HG02938 (cell line): Measurements from ENCODE around the gene KCP.
A peak's percentile ranks its signal among the peaks of the same experiment; 100 is the strongest.
"Not testable (repeated sequence)": the region's sequence is repeated elsewhere in the genome, so short reads cannot be mapped to it uniquely, and the experiment has no call there.

Experiments used
- ATAC-seq: cut with Tn5 transposase; IDR thresholded peaks from one replicate; pipeline ENCODE4 v1.9.1; 2021; ENCODE audit warnings: mild to moderate bottlenecking, moderate library complexity; ENCODE audit not compliant: unreplicated experiment

KCP gene

DNA sequence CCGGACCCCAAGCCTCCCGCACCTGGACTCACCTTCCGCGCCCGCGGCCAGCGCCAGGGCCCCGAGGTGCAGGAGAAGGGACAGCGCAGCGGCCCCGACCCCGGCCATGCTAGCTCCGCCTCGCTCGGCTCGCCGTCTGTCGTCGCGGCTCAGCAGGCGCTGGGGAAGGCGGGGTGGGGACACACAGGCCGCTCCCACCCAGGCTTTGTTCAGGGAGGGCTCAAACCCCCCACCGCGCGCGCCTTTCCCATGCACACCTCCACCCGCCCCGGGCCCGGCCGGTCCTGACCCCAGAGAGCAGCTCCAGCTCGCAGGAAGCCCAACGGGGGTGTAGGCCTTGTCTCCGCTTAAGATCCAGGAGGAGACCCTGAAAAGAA lies at the start of gene KCP:
Gene KCP (minus strand): TSS at position 141 of the 377 bp plus-strand sequence. CDS start 33 bp downstream, at position 108.
- no peak for ATAC-seq

- no peak for ATAC-seq
Measured at GRCh38 chr7:128959296-128959695, 48.8 kb upstream of the KCP start.

- no peak for ATAC-seq
Measured at GRCh38 chr7:128955981-128956380, 45.5 kb upstream of the KCP start.

DNA sequence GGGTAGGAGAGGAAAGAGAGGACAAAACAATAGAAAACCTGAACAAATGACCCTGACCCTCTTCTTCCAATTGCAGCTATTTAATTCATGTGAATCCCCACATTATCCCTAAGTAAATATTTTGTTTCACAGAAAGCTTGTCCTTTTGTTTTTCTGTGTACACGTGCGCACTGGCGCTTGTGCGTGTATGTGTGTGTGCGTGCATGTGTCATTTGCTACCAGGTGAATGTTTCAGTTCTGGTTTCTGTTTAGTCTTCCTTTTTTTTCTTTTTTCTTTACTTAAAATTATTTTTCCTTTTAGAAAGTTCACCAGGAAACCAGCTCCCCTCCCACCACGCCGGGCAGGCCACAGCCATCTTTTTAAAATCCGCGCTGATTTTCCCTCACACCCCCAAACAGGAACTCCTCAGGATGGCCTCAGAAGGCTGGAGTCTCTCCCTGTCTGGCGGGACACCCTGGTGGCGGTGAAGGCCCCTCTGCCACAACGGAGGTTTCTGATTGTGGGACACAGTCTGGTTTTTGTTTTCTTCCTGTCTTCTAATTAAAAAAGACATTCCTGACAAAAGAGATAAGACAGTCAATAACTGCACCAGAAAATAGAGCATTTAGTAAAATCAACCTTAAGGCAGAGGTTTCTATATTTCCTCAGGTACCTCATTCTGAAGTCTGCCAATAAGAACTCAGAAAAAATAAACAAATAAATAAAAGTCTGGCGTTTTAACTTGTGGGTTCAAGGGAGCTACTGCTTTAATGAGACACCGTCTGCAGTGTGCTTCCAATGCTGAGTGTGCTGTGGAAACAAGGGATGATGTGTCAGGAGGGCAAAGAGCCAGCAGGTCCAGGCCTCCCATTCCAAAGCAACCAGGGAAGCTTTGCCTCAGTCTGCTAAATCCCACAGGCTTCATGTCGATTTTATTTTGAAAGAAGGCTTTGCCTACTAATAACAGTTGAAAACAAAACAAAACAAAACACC lies 44.6 kb upstream of the KCP start:
- peak; percentile 68 for ATAC-seq

DNA sequence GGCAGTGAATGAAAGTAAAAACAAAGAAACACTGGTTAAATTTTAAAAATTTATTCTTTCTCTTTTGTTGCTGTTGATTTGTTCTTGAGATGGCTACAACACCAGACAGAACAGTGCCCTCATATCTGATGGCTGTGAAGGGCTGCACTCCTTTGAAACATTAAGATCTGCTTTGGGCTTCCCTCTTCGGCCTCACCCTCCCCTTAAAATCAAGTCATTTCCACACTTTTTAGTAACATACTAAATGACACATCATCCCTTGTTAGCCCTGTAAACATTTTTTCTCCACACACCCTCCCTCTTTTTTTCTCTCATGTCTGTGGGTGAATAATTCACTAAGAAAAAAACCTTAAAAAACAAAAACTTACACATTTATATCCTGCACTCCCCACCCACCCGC lies 43.6 kb upstream of the KCP start:
- no peak for ATAC-seq

DNA sequence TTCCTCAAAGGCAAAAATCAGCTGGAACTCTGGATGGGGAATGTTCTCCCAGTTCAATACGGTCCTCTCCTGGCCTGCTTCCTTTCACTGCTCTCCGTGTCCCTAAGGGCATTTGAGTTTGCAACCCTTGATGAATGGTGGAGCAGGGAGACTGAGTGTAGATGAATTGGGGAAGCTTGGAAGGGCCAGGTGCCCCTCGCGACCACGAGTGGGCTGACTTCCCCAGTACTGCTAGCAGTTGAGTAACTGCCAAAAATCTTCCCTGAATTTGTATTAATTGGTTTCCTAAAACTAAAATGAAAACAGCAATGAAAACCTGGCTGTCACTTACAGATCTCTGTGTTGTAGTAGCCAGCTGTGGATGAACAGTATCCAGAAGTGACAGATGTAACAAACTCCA lies 40.8 kb upstream of the KCP start:
- ATAC-seq, result no peak

DNA sequence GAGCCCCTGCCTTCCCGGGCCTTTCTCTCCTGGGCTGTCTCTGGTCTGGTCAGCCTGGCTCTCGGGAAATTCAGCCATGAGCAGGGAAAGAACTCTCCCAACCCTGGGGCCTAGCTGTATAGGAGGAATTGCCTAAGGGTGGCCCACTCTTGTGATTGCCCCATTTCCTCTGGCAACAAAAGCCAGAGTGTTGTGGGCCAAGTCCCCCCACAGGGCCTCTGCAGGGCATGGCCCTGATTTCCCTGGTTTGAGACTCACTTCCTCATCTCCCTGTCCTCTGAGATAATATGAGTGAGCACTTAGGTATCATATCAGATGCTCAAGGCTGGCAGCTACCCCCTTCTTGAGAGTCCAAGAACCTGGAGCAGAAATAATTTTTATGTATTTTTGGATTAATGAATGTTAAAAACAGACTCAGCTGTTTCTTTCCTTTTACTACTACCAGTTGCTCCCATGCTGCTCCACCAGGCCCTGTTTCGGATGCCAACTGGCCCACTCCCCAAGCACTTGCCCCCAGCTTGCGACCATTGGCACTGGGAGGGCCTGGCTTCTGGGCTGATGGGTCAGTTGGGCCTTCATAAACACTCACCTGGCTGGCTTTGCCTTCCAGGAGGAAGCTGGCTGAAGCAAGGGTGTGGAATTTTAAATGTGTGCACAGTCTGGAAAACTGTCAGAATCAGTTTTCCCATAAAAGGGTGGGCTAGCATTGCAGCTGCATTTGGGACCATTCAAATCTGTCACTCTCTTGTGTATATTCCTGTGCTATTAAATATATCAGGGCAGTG lies 38.7 kb upstream of the KCP start:
- ATAC-seq, result no peak

DNA sequence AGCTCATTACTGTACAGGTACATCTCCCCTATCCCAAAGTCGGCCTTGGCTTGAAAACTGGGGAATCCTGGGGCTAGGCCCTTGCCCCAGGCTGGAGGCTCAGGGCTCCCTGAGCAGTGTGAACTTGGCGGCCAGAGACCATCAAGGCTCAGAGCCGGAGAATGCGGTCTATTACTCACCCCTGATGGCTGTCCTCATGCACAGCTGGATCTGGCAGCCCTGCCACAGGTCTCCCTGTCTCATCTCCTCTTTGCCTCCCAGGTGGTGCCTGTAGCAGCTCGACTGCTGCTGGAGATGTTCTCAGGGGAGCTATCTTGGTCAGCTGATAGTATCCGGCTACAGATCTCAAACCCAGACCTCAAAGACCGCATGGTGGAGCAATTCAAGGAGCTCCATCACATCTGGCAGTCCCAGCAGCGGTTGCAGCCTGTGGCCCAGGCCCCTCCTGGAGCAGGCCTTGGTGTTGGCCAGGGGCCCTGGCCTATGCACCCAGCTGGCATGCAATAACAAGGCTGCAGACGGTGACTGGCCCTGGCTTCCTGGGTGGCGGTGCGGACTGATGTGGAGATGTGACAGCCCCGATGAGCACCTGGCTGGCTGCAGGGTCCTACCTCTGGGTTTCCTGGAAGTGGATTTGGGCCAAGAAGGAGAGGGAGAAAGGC lies 37.9 kb upstream of the KCP start:
- no peak for ATAC-seq

GRCh38 chr7:128947854-128948253 lies 37.3 kb upstream of the KCP start:
- no peak for ATAC-seq

DNA sequence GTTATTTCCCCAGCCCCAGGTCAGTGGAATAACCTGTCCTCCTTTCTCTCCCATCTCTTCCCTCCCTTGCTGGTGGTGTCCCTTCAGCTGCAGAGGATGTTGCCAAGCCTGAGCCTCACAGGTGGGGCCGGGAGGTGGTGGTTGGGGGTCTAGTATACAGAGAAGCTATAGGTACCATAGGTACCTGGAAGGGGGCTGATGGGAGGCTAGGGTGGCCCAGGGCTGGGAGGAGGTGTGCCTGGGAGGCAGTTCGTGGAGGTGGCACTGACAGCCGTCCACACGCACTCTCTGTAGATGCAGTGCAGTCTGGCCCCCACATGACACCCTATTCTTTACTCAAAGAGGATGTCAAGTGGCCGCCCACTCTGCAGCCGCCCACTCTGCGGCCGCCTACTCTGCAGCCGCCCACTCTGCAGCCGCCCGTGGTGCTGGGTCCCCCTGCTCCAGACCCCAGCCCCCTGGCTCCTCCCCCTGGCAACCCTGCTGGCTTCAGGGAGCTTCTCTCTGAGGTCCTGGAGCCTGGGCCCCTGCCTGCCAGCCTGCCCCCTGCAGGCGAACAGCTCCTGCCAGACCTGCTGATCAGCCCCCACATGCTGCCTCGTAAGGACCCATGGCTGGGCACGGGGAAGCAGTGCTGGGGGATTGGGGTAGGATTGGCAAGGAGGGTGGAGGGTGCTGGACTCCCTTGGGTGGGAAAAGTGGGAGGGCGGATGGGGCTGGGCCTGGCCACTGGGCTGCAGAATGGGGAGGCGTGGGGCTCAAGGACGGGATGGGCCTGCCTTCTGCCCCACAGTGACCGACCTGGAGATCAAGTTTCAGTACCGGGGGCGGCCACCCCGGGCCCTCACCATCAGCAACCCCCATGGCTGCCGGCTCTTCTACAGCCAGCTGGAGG lies 36.7 kb upstream of the KCP start:
- ATAC-seq, result no peak

DNA sequence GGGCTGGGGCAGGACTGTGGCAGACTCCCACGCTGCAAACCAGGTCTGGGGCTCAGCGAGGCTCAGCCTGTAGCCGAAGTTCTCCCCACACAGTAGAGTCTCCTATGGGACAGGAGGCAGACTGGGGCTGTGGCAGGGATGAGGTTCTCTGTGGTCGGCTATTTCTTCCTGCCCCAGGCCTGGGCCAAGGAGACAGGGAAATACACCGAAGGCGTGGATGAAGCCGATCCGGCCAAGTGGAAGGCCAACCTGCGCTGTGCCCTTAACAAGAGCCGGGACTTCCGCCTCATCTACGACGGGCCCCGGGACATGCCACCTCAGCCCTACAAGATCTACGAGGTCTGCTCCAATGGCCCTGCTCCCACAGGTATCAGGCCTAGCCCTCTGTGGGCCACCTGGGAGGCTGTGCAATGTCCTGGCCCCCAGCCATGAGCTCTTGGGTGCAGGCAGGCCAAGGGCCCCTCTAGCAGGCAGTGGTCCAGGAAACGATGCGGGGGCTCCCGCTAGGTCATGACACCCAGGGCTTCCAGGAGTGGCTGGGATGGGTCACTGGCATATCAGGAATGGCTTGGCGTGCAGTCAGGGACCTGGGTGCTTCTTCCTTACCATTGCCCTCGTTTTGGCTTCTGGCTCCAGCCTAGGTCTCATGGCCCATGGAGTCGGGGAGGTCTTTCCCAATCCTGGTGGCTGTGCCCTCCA lies 35.3 kb upstream of the KCP start:
- ATAC-seq, result no peak

- ATAC-seq, result no peak
Measured at GRCh38 chr7:128944487-128945236, 34.2 kb upstream of the KCP start.

DNA sequence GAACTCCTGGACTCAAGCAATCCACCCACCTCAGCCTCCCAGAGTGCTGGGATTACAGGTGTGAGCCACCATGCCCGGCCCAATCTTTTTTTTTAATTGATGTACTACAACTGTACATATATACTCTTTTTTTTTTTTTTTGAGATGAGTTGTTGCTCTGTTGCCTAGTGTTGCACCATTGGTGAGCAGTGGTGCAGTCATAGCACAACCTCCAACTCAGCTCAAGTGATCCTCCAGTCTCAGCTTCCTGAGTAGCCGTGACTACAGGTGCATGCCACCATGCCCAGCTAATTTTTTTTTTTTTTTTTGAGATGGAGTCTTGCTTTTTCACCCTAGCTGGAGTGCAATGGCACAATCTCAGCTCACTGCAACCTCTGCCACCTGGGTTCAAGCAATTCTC lies 32.7 kb upstream of the KCP start:
- not testable (repeated sequence) for ATAC-seq

- no peak for ATAC-seq
Measured at GRCh38 chr7:128941946-128942526, 31.5 kb upstream of the KCP start.

DNA sequence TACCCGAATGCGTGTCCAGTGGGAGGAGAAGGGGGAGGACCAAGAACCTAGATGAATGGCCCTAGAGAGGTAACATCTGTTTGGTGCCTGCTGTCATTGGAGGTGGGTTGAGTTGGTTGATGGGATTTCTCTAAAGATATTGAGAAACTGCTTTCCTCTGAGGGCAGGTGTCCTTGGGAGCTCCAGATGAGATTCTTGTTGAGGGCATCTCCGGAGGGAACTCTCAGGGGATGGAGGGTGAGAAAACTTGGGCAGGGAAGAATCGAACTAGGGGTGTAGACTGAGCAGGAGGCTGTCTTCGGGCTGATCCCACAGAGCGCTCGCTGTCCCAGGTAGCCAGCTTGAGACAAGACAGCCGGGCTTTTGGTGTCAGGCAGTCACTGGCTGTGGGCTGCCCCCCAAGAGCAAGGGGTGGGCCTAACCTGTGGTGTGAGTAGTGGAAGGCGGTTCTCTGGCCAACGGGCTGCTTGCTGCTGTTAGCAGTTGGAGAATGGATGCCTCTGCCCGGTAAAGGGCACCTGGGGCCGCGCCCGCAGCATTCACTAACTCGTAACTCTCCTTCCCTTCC lies 30.9 kb upstream of the KCP start:
- no peak for ATAC-seq

DNA sequence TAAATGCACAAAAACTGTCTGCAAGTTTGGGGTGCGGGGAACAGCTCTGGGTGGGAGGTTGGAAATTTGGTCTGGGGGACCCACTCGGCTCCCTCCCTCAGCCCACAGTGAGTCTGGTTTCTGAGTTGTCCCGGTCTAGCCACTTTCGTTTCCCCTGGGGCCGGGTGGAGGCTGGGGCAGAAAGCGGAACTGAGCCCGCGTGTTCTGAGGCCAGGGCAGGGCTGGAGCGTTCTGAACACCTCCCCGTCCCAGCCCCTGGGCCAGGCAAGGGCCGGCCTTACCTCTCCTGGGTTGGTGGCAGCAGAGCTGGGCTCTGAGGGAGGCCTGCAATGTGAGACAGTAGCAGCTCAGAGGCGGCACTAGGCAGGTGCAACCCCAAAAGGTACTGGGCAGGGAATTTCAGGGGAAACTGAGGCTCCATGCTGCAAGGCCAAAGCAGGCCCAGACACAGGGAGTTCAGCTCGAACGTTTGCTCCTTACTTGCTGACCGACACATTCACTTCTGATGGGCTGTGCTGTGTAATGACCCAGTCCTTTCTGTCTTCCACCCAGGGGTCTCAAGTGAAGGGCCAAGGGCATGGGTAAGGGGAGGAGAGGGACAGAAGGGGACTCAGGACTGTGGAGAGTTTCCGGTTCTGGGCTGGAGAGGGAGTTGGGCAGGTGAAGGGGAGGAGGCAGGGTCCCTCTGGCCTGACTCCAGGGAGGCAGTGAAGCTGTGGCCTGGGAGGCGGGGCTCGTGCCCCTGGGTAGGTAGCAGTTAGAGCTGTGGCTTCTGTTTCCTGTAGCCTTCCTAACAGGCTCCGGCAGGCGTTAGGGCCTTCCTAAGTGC lies 30.2 kb upstream of the KCP start:
- ATAC-seq, result peak; percentile 65

DNA sequence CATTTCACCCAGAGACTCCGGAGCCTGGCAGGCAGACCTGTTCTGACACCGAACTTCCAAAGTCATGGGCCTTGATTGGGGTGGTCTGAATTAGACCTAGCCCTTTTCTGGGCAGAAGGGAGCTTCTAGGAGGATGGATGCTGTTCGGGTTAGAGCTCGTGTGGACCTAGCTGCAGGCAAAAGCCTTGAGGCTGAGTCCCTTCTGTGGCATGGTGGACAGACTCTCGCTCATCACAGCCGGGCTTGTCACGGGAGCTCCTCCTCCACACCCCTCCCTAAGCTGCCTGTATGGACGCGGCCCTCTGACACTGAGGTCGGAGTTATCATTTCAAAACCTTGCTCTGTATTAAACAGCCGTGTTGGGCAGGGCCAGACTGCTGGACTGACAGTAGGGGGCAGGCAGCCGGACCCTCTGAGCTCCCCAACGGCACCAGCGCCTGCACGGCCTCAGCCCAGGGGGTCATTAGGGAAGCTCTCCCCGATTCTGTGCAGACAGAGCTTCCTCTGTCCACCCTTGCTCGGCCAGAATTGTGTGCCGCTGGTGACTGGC lies 29.4 kb upstream of the KCP start:
- ATAC-seq, result peak; percentile 15
